Neuronal stem cell (in vitro differentiated cells): ENCODE data around the gene CAMTA1.

Experiments
- DNase-seq: peaks from one replicate; pipeline ENCODE4 v3.0.0-alpha.2; 2013; ENCODE audit warnings: low spot score
- H2AFZ ChIP-seq: one replicate; pipeline ENCODE4 v1.6.1; 2013; ENCODE audit warnings: mild to moderate bottlenecking, low read length, inconsistent platforms
- H2AK5ac ChIP-seq: 2 replicates; pipeline ENCODE4 v1.6.1; 2013; ENCODE audit warnings: low read depth, mild to moderate bottlenecking, inconsistent platforms, low read length, moderate library complexity, mixed read lengths
- H2BK120ac ChIP-seq: 2 replicates; pipeline ENCODE4 v1.6.1; 2013; ENCODE audit warnings: low read depth, mild to moderate bottlenecking, inconsistent platforms, low read length, moderate library complexity, mixed read lengths
- H2BK12ac ChIP-seq: one replicate; pipeline ENCODE4 v1.6.1; 2013; ENCODE audit warnings: low read length, inconsistent platforms
- H2BK15ac ChIP-seq: 2 replicates; pipeline ENCODE4 v1.6.1; 2013; ENCODE audit warnings: mild to moderate bottlenecking, low read length, inconsistent platforms, mixed read lengths
- H2BK5ac ChIP-seq: one replicate; pipeline ENCODE4 v1.6.1; 2013; ENCODE audit warnings: inconsistent platforms, mild to moderate bottlenecking, low read length, moderate library complexity
- H3K14ac ChIP-seq: one replicate; pipeline ENCODE4 v1.6.1; 2013; ENCODE audit warnings: low read length, inconsistent platforms
- H3K18ac ChIP-seq: 2 replicates; pipeline ENCODE4 v1.6.1; 2013; ENCODE audit warnings: low read length, inconsistent platforms
- H3K23ac ChIP-seq: 2 replicates; pipeline ENCODE4 v1.6.1; 2013; ENCODE audit warnings: low read depth, mild to moderate bottlenecking, mixed read lengths, low read length, inconsistent platforms; ENCODE audit not compliant: poor library complexity
- H3K27ac ChIP-seq: replicated peaks from 3 replicates; pipeline ENCODE4 v1.5.1; 2013; ENCODE audit warnings: low read length, inconsistent platforms
- H3K27me3 ChIP-seq, 3 experiments: 2 replicates each; pipeline ENCODE4 v1.6.1; 2013; ENCODE audit warnings: low read length in 3 of 3, mild to moderate bottlenecking in 2 of 3, inconsistent platforms in 1 of 3, low read depth in 1 of 3, mixed read lengths in 1 of 3, moderate library complexity in 1 of 3; ENCODE audit not compliant: control insufficient read depth in 3 of 3, insufficient read depth in 3 of 3
- H3K36me3 ChIP-seq, 2 donors: replicated peaks in 1 of 2; 2 replicates each; pipeline ENCODE4 v1.6.1; 2013; ENCODE audit warnings: low read length in 2 of 2; ENCODE audit not compliant: control insufficient read depth in 2 of 2, insufficient read depth in 2 of 2
- H3K4ac ChIP-seq: 2 replicates; pipeline ENCODE4 v1.6.1; 2013; ENCODE audit warnings: inconsistent platforms, mild to moderate bottlenecking, low read length, moderate library complexity
- H3K4me1 ChIP-seq, 2 donors: 1 replicate in 1 of 2; 2 replicates in 1 of 2; pipeline ENCODE4 v1.6.1; 2013; ENCODE audit warnings: low read length in 2 of 2, low read depth in 1 of 2; ENCODE audit not compliant: control insufficient read depth in 2 of 2, insufficient read depth in 1 of 2
- H3K4me2 ChIP-seq: one replicate; pipeline ENCODE4 v1.6.1; 2013; ENCODE audit warnings: mild to moderate bottlenecking, low read length, inconsistent platforms; ENCODE audit not compliant: insufficient read depth, poor library complexity, severe bottlenecking
- H3K4me3 ChIP-seq, 2 donors: 2 replicates each; pipeline ENCODE4 v1.5.1; 2013; ENCODE audit warnings: low read length in 2 of 2, mild to moderate bottlenecking in 2 of 2, inconsistent platforms in 1 of 2, moderate library complexity in 1 of 2
- H3K79me1 ChIP-seq: one replicate; pipeline ENCODE4 v1.6.1; 2013; ENCODE audit warnings: low read depth, mild to moderate bottlenecking, inconsistent platforms, low read length, moderate library complexity
- H3K9ac ChIP-seq: one replicate; pipeline ENCODE4 v1.6.1; 2013; ENCODE audit warnings: mild to moderate bottlenecking, low read depth, low read length, inconsistent platforms; ENCODE audit not compliant: poor library complexity
- H3K9me3 ChIP-seq, 2 donors: replicated peaks in 1 of 2; 2 replicates each; pipeline versions ENCODE3 to v1.6.1; 2013; ENCODE audit warnings: low read length in 2 of 2, mild to moderate bottlenecking in 2 of 2, inconsistent platforms in 1 of 2, low read depth in 1 of 2, mixed read lengths in 1 of 2, moderate library complexity in 1 of 2; ENCODE audit not compliant: control insufficient read depth in 2 of 2, insufficient read depth in 1 of 2
- H4K8ac ChIP-seq: one replicate; pipeline ENCODE4 v1.6.1; 2013; ENCODE audit warnings: low read depth, mild to moderate bottlenecking, inconsistent platforms, low read length, moderate library complexity
- H4K91ac ChIP-seq: one replicate; pipeline ENCODE4 v1.6.1; 2013; ENCODE audit warnings: low read length, low read depth, mild to moderate bottlenecking, inconsistent platforms; ENCODE audit not compliant: poor library complexity
- WGBS, 2 donors: extraction: QIAGEN DNeasy Blood & Tissue Kit; methylation state at CpG; one replicate each; pipeline ENCODE4 v1.1.7; 2013; ENCODE audit warnings: missing lambda C conversion rate in 2 of 2, mixed read lengths in 1 of 2; ENCODE audit not compliant: insufficient read length in 2 of 2, insufficient replicate concordance in 1 of 2; ENCODE audit errors: extremely low coverage in 2 of 2; 5-methylcytosine and 5-hydroxymethylcytosine counted together

The CAMTA1 gene

DNA sequence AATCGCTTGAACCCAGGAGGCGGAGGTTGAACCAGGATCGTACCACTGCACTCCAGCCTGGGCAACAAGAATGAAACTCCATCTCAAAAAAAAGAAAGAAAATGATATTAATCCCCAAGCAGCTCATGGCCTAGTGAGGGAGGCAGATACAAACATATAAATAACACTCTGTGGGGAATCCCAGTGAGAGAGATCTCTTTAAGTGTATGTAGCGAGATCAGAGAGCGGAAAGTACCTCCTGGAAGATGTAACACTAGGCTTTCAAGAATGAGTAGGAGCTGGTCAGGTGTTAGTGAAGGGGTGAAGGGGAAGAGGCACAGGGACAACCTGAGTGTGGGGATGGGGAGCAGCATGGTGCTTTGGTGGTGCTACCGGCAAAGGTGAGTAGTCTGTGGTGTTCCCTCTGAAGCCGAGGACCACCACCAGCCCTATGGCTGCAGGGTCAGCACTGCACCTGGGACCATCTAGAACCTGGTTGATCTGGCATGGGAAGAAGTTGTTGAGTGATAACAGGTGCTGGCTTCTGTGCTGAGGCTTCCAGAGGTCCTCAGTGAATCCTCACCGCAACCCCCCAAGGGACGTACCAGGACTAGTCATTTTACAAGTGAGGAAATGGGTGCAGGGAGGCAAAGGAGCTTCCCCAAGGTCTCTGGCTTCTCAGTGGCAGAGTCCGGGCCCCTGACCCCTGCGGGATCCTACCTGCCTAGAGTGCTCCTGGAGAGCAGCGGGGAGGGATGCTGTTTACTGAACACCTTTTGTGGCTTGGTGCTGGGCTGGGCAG is 618.2 kb downstream of the CAMTA1 start:
- Histone ChIP-seq H2AK5ac (no peak overlapping the region), H3K4me1 (peaks cover 0 to 2% of the 10 kb centered on the region in 2 donors), H3K27me3 (no peaks in the 10 kb centered on the region), H3K36me3 (no peaks in the 10 kb centered on the region), H3K4ac (no peak overlapping the region), H3K79me1 (peaks cover 2% of the 10 kb centered on the region), H3K4me3 (no peak overlapping the region), H4K8ac (peak overlapping the region; percentile 70), H2AFZ (no peak overlapping the region), H2BK5ac (no peak overlapping the region), H3K23ac (no peak overlapping the region), H3K9me3 (peaks cover 0 to 1% of the 10 kb centered on the region in 2 donors), H3K9ac (no peak overlapping the region), H2BK120ac (no peak overlapping the region), H4K91ac (no peak overlapping the region), H3K18ac (no peak overlapping the region), H2BK12ac (no peak overlapping the region), H2BK15ac (no peak overlapping the region), H3K14ac (no peak overlapping the region), H3K4me2 (no peak overlapping the region), H3K27ac (no peak overlapping the region)
- no CpG with 5 or more reads among the region's 12 CpGs for WGBS, 2 donors
- DNase-seq: no peak

DNA sequence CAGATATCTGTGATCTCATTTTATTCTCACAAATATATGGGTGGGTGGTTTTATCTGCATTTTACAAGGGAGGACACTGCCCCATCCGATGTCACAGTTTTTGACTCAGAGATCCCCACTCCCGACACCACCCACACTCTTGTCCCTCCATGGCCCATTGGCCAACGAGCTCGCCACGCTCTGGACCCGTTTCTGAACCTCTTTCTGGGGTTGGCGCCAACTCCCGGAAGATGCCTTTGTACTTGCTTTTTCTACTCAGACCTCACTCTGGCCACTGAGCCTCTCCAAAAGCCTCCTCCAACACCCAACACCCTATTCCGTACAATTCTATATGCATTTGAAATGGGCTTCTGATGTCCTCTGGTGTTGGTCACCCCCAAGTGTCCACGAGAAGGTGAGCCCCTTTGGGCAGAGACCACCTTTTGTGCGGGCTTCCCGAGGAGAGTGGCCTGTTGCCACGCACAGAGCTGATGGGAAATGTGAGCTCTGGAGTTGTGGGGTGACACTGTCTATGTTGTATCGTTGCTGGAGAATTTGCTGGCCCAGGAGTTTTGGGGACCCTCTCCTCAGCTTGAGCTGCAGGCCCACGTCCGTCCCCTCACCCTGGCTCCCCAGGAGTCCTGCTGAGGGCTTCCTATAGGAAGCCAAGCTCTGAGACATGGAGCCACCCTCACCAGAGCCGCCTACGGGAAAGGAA is 618.9 kb downstream of the CAMTA1 start:
- H3K4me2 ChIP-seq: no peak overlapping the region
- no peaks in the 10 kb centered on the region for H3K27me3 ChIP-seq

DNA sequence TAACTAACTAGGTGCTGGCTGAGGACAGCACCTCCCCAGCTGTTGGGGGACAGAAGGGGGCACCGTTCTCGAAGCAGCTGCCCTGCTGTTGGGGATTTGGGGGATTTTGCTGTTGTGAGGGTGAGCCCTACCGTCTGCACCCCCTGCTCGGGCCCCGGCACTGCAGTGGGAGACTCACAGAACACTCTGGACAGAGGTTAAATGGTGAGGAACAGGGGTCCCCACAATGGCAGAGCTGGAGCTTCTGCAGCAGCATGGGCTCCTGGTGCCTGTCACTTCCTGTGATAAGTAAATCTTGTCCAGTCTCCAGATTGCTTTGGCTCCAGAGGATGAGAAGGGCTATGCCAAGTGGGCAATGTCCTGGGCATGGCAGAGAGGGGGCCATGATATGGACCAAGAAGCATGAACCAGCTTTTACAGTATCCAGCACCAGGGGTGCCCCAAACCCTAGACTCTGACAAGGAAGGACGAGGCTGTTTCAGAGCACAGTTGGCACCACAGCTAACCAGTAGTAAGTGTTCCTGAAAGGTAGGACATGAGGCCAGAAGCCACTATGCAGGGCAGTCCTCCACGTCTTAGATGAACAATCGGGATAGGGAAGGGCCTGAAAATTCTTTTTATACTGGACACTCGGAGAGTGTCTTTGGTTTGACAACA is 620.7 kb downstream of the CAMTA1 start:
- no peaks in the 10 kb centered on the region for H3K36me3 ChIP-seq
- peak overlapping the region; percentile 54 for H2AK5ac ChIP-seq
- peaks cover 2% of the 10 kb centered on the region for H3K79me1 ChIP-seq
- WGBS, 2 donors: no CpG with 5 or more reads among the region's 9 CpGs
- H2AFZ ChIP-seq: no peak overlapping the region
- no peak overlapping the region for H3K9ac ChIP-seq
- H3K4me2 ChIP-seq: no peak overlapping the region
- H4K8ac ChIP-seq: no peak overlapping the region
- H3K9me3 ChIP-seq: peaks cover 0 to 1% of the 10 kb centered on the region in 2 donors
- no peak overlapping the region for H3K4ac ChIP-seq
- no peak for DNase-seq
- peak overlapping the region; percentile 41 for H3K14ac ChIP-seq
- H3K18ac ChIP-seq: no peak overlapping the region
- H3K4me3 ChIP-seq: no peak overlapping the region
- H2BK12ac ChIP-seq: no peak overlapping the region
- H4K91ac ChIP-seq: no peak overlapping the region
- no peak overlapping the region for H3K23ac ChIP-seq
- peaks cover 0 to 2% of the 10 kb centered on the region in 2 donors for H3K4me1 ChIP-seq
- no peak overlapping the region for H2BK5ac ChIP-seq
- no peak overlapping the region for H3K27ac ChIP-seq
- no peak overlapping the region for H2BK120ac ChIP-seq
- H2BK15ac ChIP-seq: no peak overlapping the region
- no peaks in the 10 kb centered on the region for H3K27me3 ChIP-seq

More for the DNA sequence above, 618.9 kb downstream of the CAMTA1 start:
- no peak overlapping the region for H2BK15ac ChIP-seq
- H2BK120ac ChIP-seq: no peak overlapping the region
- H4K91ac ChIP-seq: no peak overlapping the region
- no peak overlapping the region for H3K4me3 ChIP-seq
- peaks cover 2% of the 10 kb centered on the region for H3K79me1 ChIP-seq
- peak overlapping the region; percentile 62 for H2BK5ac ChIP-seq
- H3K9ac ChIP-seq: no peak overlapping the region
- peak overlapping the region; percentile 30 for H2AK5ac ChIP-seq
- peaks cover 0 to 2% of the 10 kb centered on the region in 2 donors for H3K4me1 ChIP-seq
- no peak overlapping the region for H2BK12ac ChIP-seq
- H3K23ac ChIP-seq: no peak overlapping the region
- no peak overlapping the region for H3K27ac ChIP-seq
- peak overlapping the region; percentile 73 for H3K18ac ChIP-seq
- no peaks in the 10 kb centered on the region for H3K36me3 ChIP-seq
- DNase-seq: no peak
- H3K9me3 ChIP-seq: peaks cover 0 to 1% of the 10 kb centered on the region in 2 donors
- H2AFZ ChIP-seq: no peak overlapping the region
- no peak overlapping the region for H4K8ac ChIP-seq
- H3K14ac ChIP-seq: no peak overlapping the region
- WGBS, 2 donors: no CpG with 5 or more reads among the region's 18 CpGs
- no peak overlapping the region for H3K4ac ChIP-seq
